Spinal cord (tissue), 10 donors: ENCODE results near the gene DNHD1. TPM values are rescaled to one million over a fixed set of nuclear protein-coding genes. Genes with fewer than 3 reads are reported as not detected.
A peak's percentile ranks its signal among the peaks of the same experiment; 100 is the strongest.

ENCODE experiments used
- DNase-seq, 6 donors: peaks; one replicate each; pipeline versions ENCODE4 v3.0.0 to v3.0.0-alpha.2; 2013 to 2015; ENCODE audit warnings: low spot score in 6 of 6, low read depth in 4 of 6
- H3K27ac ChIP-seq: one replicate; pipeline ENCODE4 v1.5.1; 2013; ENCODE audit warnings: low read depth, low read length, control low read depth
- H3K27me3 ChIP-seq: one replicate; pipeline ENCODE4 v1.6.1; 2013; ENCODE audit warnings: low read length; ENCODE audit not compliant: control insufficient read depth, insufficient read depth
- H3K36me3 ChIP-seq: one replicate; pipeline ENCODE4 v1.6.1; 2013; ENCODE audit warnings: low read length; ENCODE audit not compliant: control insufficient read depth, insufficient read depth
- H3K4me1 ChIP-seq: one replicate; pipeline ENCODE4 v1.6.1; 2013; ENCODE audit warnings: low read length; ENCODE audit not compliant: control insufficient read depth, insufficient read depth
- H3K4me3 ChIP-seq: one replicate; pipeline ENCODE4 v1.5.1; 2013; ENCODE audit warnings: low read depth, low read length, control low read depth
- H3K9me3 ChIP-seq: one replicate; pipeline ENCODE4 v1.6.1; 2013; ENCODE audit warnings: low read length; ENCODE audit not compliant: control insufficient read depth, insufficient read depth
- WGBS: methylation state at CpG from one replicate; pipeline ENCODE4 v1.1.5; 2013; ENCODE audit warnings: missing lambda C conversion rate; ENCODE audit not compliant: insufficient coverage; 5-methylcytosine and 5-hydroxymethylcytosine counted together
- polyA plus RNA-seq, 2 donors: library from polyadenylated mRNA; unstranded; fragments of 120-200 nt; gene quantifications; one replicate each; pipeline ENCODE4 v1.2.1, GENCODE V29; 2013; ENCODE audit not compliant: insufficient read length in 2 of 2
- total RNA-seq, 2 donors: library from RNA; depleted of rRNA in 1 of 2; stranded (reverse); fragments of 120-200 nt in 1 of 2; fragments of >200 nt in 1 of 2; gene quantifications; one replicate each; pipeline versions ENCODE4 v1.2.3 to v1.2.4, GENCODE V29; 2013 to 2014
- donor health status: healthy.

DNHD1 gene
- total and polyA plus RNA-seq, 4 donors, result 6.6 to 22.7 (median 12.2) TPM

GRCh38 chr11:6606471-6607189 lies 109.5 kb downstream of the DNHD1 start:
- Histone ChIP-seq H3K4me1 (peaks cover 39% of the 10 kb centered on the region), H3K4me3 (peak overlapping the region; percentile 1), H3K27ac (peak overlapping the region; percentile 82), H3K9me3 (no peaks in the 10 kb centered on the region), H3K36me3 (peaks cover 44% of the 10 kb centered on the region), H3K27me3 (no peaks in the 10 kb centered on the region)
- peak in 2 of 6 donors; percentile 61 to 85 for DNase-seq
- 30% methylated on average over 5 of the region's 11 CpGs for WGBS

DNA sequence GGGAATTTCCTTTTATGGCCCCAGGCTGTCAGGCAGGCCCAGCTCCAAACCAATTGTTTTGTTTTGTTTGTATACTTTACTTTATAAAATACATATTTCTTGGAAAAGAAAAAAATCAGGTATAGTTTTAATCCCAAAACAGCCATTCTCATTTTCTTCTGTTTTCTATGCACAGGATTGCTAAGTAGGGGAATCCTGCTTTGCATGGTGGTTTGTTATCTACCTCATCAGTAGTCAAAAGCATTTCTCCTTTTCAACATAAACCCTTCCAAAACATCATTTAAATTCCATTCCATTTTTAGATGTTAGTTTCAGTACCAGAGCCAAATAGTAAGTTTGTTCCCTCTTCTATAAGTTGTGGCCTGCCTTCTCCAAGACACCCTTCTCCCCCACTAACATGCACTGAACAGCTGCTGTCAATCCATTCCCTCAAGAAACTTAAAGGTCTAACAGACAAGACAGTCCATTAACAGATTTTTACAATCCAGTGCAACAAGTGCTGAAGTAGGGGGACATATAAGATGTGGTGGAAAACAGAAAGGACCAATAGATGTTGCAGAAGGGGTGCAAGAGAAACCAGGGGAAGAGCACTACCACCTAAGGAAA lies 110.2 kb downstream of the DNHD1 start:
- no peak for DNase-seq
- H3K4me1 ChIP-seq, result peaks cover 35% of the 10 kb centered on the region
- no peaks in the 10 kb centered on the region for H3K27me3 ChIP-seq
- H3K36me3 ChIP-seq, result peaks cover 41% of the 10 kb centered on the region
- H3K9me3 ChIP-seq, result no peaks in the 10 kb centered on the region
- H3K4me3 ChIP-seq, result peak overlapping the region; percentile 1
- H3K27ac ChIP-seq, result peak overlapping the region; percentile 82

GRCh38 chr11:6608011-6608410 lies 110.9 kb downstream of the DNHD1 start:
- Histone ChIP-seq H3K36me3 (peaks cover 41% of the 10 kb centered on the region), H3K27me3 (no peaks in the 10 kb centered on the region), H3K27ac (no peak overlapping the region), H3K9me3 (no peaks in the 10 kb centered on the region), H3K4me1 (peaks cover 37% of the 10 kb centered on the region), H3K4me3 (no peak overlapping the region)
- 95% methylated on average over 7 of the region's 9 CpGs for WGBS
- DNase-seq, result no peak

GRCh38 chr11:6608726-6609501 lies 111.8 kb downstream of the DNHD1 start:
- DNase-seq, result no peak
- no peaks in the 10 kb centered on the region for H3K27me3 ChIP-seq
- WGBS, result 89% methylated on average over 10 of the region's 14 CpGs
- H3K4me1 ChIP-seq, result peaks cover 37% of the 10 kb centered on the region
- H3K9me3 ChIP-seq, result no peaks in the 10 kb centered on the region
- H3K27ac ChIP-seq, result no peak overlapping the region
- no peak overlapping the region for H3K4me3 ChIP-seq
- peaks cover 41% of the 10 kb centered on the region for H3K36me3 ChIP-seq

- no peak overlapping the region for H3K27ac ChIP-seq
Observed at GRCh38 chr11:6609502-6610015, 112.5 kb downstream of the DNHD1 start.

GRCh38 chr11:6610591-6610990 lies 113.5 kb downstream of the DNHD1 start:
- Histone ChIP-seq H3K9me3 (no peaks in the 10 kb centered on the region), H3K4me3 (no peak overlapping the region), H3K4me1 (peaks cover 32% of the 10 kb centered on the region), H3K27me3 (no peaks in the 10 kb centered on the region), H3K36me3 (peaks cover 47% of the 10 kb centered on the region), H3K27ac (no peak overlapping the region)
- WGBS, result 95% methylated on average over 5 of the region's 6 CpGs
- no peak for DNase-seq

More at GRCh38 chr11:6609502-6610015, 112.5 kb downstream of the DNHD1 start:
- no peaks in the 10 kb centered on the region for H3K27me3 ChIP-seq
- no peak overlapping the region for H3K4me3 ChIP-seq
- WGBS, result 86% methylated on average over 6 of the region's 8 CpGs
- peaks cover 37% of the 10 kb centered on the region for H3K4me1 ChIP-seq
- no peak for DNase-seq
- H3K36me3 ChIP-seq, result peaks cover 41% of the 10 kb centered on the region
- H3K9me3 ChIP-seq, result no peaks in the 10 kb centered on the region

DNA sequence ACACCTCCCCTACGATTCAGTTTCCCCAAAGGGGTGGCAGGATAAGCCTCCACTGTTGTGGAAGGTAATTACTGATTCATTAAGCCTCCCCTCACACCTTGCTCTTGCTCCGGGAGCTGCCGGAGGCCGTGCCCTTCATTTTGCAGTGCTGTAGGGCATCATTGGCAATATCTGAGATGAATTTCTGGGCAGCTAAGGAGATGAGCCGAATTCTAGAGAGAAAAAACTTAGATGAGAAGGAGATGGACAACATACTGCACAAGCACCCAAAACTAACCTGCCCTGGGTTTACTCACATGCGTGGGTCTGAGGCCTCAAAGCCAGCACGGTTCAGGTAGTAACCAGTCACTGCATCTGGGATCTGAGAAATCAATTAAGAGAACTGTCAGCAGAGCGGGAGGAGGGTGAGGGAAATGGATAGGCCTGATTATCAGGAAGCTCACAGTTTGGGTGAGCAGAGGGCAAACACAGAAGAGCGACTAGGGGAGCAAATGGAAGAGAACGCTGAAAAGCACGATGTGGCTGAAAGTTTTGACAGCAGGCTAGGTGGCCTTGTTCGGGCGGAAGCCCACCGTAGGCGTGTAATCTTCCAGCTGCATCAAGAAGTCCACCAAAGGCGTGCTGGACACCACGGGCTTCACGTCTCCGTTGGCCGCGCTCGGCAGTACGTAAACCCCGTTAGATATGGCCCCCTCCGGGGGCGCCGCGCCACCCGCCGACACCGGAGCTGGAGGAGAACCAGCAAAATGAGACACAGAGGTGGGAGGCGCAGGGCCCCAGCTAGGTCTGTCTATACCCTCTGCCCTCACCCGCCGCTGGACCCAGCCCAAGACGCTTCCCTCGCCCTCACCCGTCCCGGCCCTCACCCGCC lies 114.2 kb downstream of the DNHD1 start:
- no peak for DNase-seq
- Histone ChIP-seq H3K9me3 (no peaks in the 10 kb centered on the region), H3K36me3 (peaks cover 53% of the 10 kb centered on the region), H3K4me1 (peaks cover 27% of the 10 kb centered on the region), H3K27me3 (no peaks in the 10 kb centered on the region), H3K4me3 (peak overlapping the region; percentile 91), H3K27ac (peak overlapping the region; percentile 89)
- 4% methylated on average over 34 of the region's 39 CpGs for WGBS

- H3K4me1 ChIP-seq, result peaks cover 22% of the 10 kb centered on the region
- peaks cover 59% of the 10 kb centered on the region for H3K36me3 ChIP-seq
- peak overlapping the region; percentile 91 for H3K4me3 ChIP-seq
- peak overlapping the region; percentile 89 for H3K27ac ChIP-seq
- no peaks in the 10 kb centered on the region for H3K9me3 ChIP-seq
- WGBS, result under 1% methylated on average over 36 of the region's 36 CpGs
- H3K27me3 ChIP-seq, result no peaks in the 10 kb centered on the region
- no peak for DNase-seq
Observed at GRCh38 chr11:6611963-6612212, 114.8 kb downstream of the DNHD1 start.
